GM12891 (cell line): ENCODE results near the gene JMJD8.

Source experiments
- POLR2A ChIP-seq: IDR thresholded peaks from 2 replicates; pipeline ENCODE4 v1.6.1; 2011; ENCODE audit warnings: low read depth, low read length, control low read depth
- SPI1 ChIP-seq: IDR thresholded peaks from 2 replicates; pipeline ENCODE4 v1.6.1; 2011; ENCODE audit warnings: low read depth, low read length, control low read depth

DNA sequence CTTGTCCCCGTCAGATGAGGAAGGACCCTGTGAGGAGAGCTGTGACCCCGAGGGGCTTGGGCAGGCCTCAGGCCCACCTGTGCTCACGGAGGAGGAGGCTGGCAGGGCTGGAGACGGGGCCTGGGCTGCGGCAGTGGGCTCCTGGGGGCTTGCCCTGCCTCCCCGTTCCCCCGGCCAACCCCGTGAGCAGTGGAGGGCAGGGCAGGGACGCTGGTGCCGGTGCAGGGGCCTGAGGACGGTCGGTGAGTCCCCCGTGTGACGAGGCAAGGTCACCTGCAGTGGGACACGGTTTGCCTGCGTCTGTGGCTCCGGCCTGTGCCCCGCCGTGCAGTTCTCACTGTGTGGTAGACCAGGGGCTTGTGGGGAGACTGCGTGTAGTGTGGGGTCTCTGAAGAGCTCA is 24.5 kb downstream of the JMJD8 start:
- TF ChIP-seq POLR2A (no peak), SPI1 (no peak)
